K562 (cell line): ENCODE results near the gene GLOD4. TPM values are rescaled to one million over a fixed set of nuclear protein-coding genes. Genes with fewer than 3 reads are reported as not detected.

Experiments
- ATAC-seq: fragments of 200-7000 bp; cut with Tn5 transposase; 3 replicates; pipeline ENCODE4 v1.9.1; 2020; ENCODE audit warnings: moderate library complexity
- BruUV-seq: library from RNA; stranded (reverse); fragments of 400-500 nt; replicated peaks from 2 replicates; lab custom pipeline; 2021; lab: Mats Ljungman, UMichigan
- CTCF ChIA-PET: fragments of 300-600 bp; formaldehyde crosslinking; extraction: SDS; loops from one replicate; lab custom pipeline; 2021; ENCODE audit warnings: low intra/inter-chr PET ratio; lab: Yijun Ruan, JAX
- POLR2A ChIA-PET: fragments of 300-600, 350-650 bp; sonication (Branson Sonifier 250); formaldehyde crosslinking; extraction: SDS; loops from one replicate; lab custom pipeline; 2021; ENCODE audit warnings: antibody characterized with exemption, inconsistent platforms; lab: Yijun Ruan, JAX
- DNase-seq, 4 experiments: peaks; one replicate each; pipeline versions ENCODE4 v3.0.0 to v3.0.0-alpha.2; 2011 to 2018; ENCODE audit warnings: low spot score in 3 of 4, mixed read lengths in 3 of 4; ENCODE audit errors: extremely low read depth in 1 of 4
- FAIRE-seq: peaks from 2 replicates; lab custom pipeline; 2011; peaks lifted over from hg19 to GRCh38; lab: Jason Lieb, UNC
- H2AFZ ChIP-seq: 2 replicates; pipeline ENCODE4 v1.6.0; 2011; ENCODE audit warnings: low read depth, low read length, control low read depth, inconsistent platforms
- H3K27ac ChIP-seq: fragments of 200-600 bp; 3 replicates; pipeline ENCODE4 v1.8.0; 2011; ENCODE audit warnings: low read depth, mild to moderate bottlenecking, control low read depth, inconsistent platforms, low read length, moderate library complexity, mixed read lengths; ENCODE audit errors: extremely low read depth
- H3K27me3 ChIP-seq, 2 experiments: fragments of 300-600 bp in 1 of 2; 2 replicates in 1 of 2; 3 replicates in 1 of 2; pipeline versions ENCODE4 v1.6.0 to v1.8.0; 2011; ENCODE audit warnings: inconsistent platforms in 2 of 2, low read length in 2 of 2, mild to moderate bottlenecking in 1 of 2, mixed read lengths in 1 of 2, moderate library complexity in 1 of 2; ENCODE audit not compliant: control insufficient read depth in 2 of 2, insufficient read depth in 2 of 2
- H3K36me3 ChIP-seq: fragments of 300-600 bp; 3 replicates; pipeline ENCODE4 v1.8.0; 2011; ENCODE audit warnings: mild to moderate bottlenecking, low read length, inconsistent platforms; ENCODE audit not compliant: control insufficient read depth, insufficient read depth
- H3K4me1 ChIP-seq, 2 experiments: fragments of 200-600 bp in 1 of 2; replicated peaks in 1 of 2; 2 replicates in 1 of 2; 3 replicates in 1 of 2; pipeline versions ENCODE4 v1.5.1 to v1.8.0; 2011; ENCODE audit warnings: inconsistent platforms in 2 of 2, low read length in 2 of 2, mild to moderate bottlenecking in 1 of 2, mixed read lengths in 1 of 2, moderate library complexity in 1 of 2; ENCODE audit not compliant: control insufficient read depth in 2 of 2, insufficient read depth in 2 of 2
- H3K4me2 ChIP-seq: 2 replicates; pipeline ENCODE4 v1.6.1; 2011; ENCODE audit warnings: low read length, control low read depth, inconsistent platforms, mixed read lengths; ENCODE audit not compliant: insufficient read depth
- H3K4me3 ChIP-seq: fragments of 200-600 bp; sonication (generic), shearing (Covaris generic); 2 replicates; pipeline ENCODE4 v1.5.1; 2016; ENCODE audit warnings: control low read depth, inconsistent platforms
- H3K79me2 ChIP-seq: fragments of 200-600 bp; 3 replicates; pipeline ENCODE4 v1.8.0; 2011; ENCODE audit warnings: low read length, inconsistent platforms; ENCODE audit not compliant: control insufficient read depth, insufficient read depth
- H3K9ac ChIP-seq, 2 experiments: 2 replicates each; pipeline versions ENCODE4 v1.6.0 to v1.6.1; 2011; ENCODE audit warnings: low read depth in 2 of 2, low read length in 2 of 2, control low read depth in 1 of 2, inconsistent platforms in 1 of 2, mild to moderate bottlenecking in 1 of 2, mixed read lengths in 1 of 2; ENCODE audit not compliant: insufficient read depth in 1 of 2
- H3K9me1 ChIP-seq: one replicate; pipeline ENCODE4 v1.6.0; 2011; ENCODE audit warnings: inconsistent platforms, mild to moderate bottlenecking, low read length, moderate library complexity; ENCODE audit not compliant: control insufficient read depth, insufficient read depth
- H3K9me3 ChIP-seq: replicated peaks from 2 replicates; pipeline ENCODE4 v1.5.1; 2011; ENCODE audit warnings: low read depth, low read length, inconsistent platforms; ENCODE audit not compliant: control insufficient read depth, insufficient read depth
- H4K20me1 ChIP-seq: replicated peaks from 2 replicates; pipeline ENCODE4 v1.6.1; 2011; ENCODE audit warnings: low read length, inconsistent platforms, mixed read lengths; ENCODE audit not compliant: control insufficient read depth, insufficient read depth
- PRDM10 ChIP-seq: fragments of 450-650 bp; IDR thresholded peaks from 2 replicates; pipeline ENCODE4 v1.6.1; 2018; ENCODE audit not compliant: partially characterized antibody
- ZNF212 ChIP-seq: fragments of 450-650 bp; formaldehyde crosslinking; IDR thresholded peaks from 2 replicates; pipeline ENCODE4 v1.4.0; 2020; ENCODE audit warnings: mild to moderate bottlenecking
- WGBS: fragments of 100-300 bp; shearing (Covaris generic); methylation state at CpG from one replicate; pipeline ENCODE4 v1.1.6; 2016; ENCODE audit warnings: low coverage, mixed read lengths; ENCODE audit not compliant: insufficient coverage; ENCODE audit errors: missing lambda C conversion rate; 5-methylcytosine and 5-hydroxymethylcytosine counted together
- in situ Hi-C: fragments of 300-500 bp; cut with MboI; formaldehyde crosslinking; loops from 4 replicates; pipeline ENCODE4 v1.15.0; 2018; ENCODE audit warnings: inconsistent platforms, mixed read lengths
- intact Hi-C: fragments of 100-400 bp; cut with micrococcal nuclease; formaldehyde crosslinking; loops from 2 replicates; pipeline ENCODE4 v1.14.2; 2022
- polyA plus RNA-seq, 8 experiments: library from polyadenylated mRNA; depleted of rRNA in 4 of 8; stranded (reverse) in 5 of 8; unstranded in 3 of 8; fragments of >200 nt; fragmentation: Nextera tagmentation in 2 of 8; fragmentation: Illumina TruSeq in 1 of 8; extraction: Ambion mirVana in 2 of 8; extraction: Trizol in 1 of 8; gene quantifications; 2 replicates each; pipeline versions ENCODE4 v1.2.1 to v1.2.3, GENCODE V29; 2011 to 2014; ENCODE audit warnings: inconsistent platforms in 1 of 8, missing spikeins in 1 of 8
- total RNA-seq, 7 experiments: library from RNA; depleted of rRNA in 6 of 7; stranded (reverse); fragments of >200 nt in 6 of 7; fragmentation: Illumina TruSeq in 2 of 7; extraction: Trizol in 2 of 7; gene quantifications; 2 replicates each; pipeline versions ENCODE4 v1.2.1 to v1.2.3, GENCODE V29; 2011 to 2021; ENCODE audit warnings: low replicate concordance in 1 of 7

The GLOD4 gene
- total and polyA plus RNA-seq, 9 of the 15 experiments (the other 6 are each of a cell fraction or from before 2014, with no cell fraction given), result 52.0 to 109 (median 64.9) TPM

- FAIRE-seq, result no peak
- POLR2A ChIA-PET, result interaction anchor here (0.6 to 1.2 kb wide), 2 partner anchors 19 to 44 kb away, joined by 3 to 4 read pairs; no protein-coding TSS in a partner anchor
- intact Hi-C loops (no loop called here), in situ Hi-C loops (no loop called here)
- H3K4me1 ChIP-seq, result peaks cover 0 to 4% of the 10 kb centered on the region in 2 experiments; a peak in 1 of 5 replicates
- no peak overlapping the region for H2AFZ ChIP-seq
- no TSS peak for BruUV-seq
- ATAC-seq, result no peak
- no peak overlapping the region for H3K4me2 ChIP-seq
- H3K9me1 ChIP-seq, result no peaks in the 10 kb centered on the region
- WGBS, result 11% methylated on average over 16 of the region's 39 CpGs
- peak; percentile 74 for TF ChIP-seq PRDM10
- TF ChIP-seq ZNF212 (CRISPR knock-in tag), result no peak
- no peaks in the 10 kb centered on the region for H3K9me3 ChIP-seq
- no peak for DNase-seq
- CTCF ChIA-PET, result no interaction called here
- peaks cover 27 to 62% of the 10 kb centered on the region in 2 experiments for H3K27me3 ChIP-seq
- H3K9ac ChIP-seq, result 0 out of 4 replicates have a peak overlapping the region, but pooled peaks of 1 of the 2 experiments have one; percentile 45
- H3K27ac ChIP-seq, result no peak overlapping the region
- 0 out of 2 replicates have a peak, but pooled peaks cover 4% of the 10 kb centered on the region for H4K20me1 ChIP-seq
- no peak overlapping the region for H3K4me3 ChIP-seq
- no peaks in the 10 kb centered on the region for H3K36me3 ChIP-seq
- no peaks in the 10 kb centered on the region for H3K79me2 ChIP-seq
Measured at GRCh38 chr17:800446-801242, 18.6 kb upstream of the GLOD4 start.
